ENCODE measurements around the gene ATP1A2.

Gene ATP1A2

GRCh38 chr1:160099716-160100375 is 15.7 kb upstream of the ATP1A2 start:
- CTCF ChIA-PET: interaction anchor here (0.9 to 30.0 kb wide), 21 partner anchors 9 to 278 kb away, joined by 3 to 983 read pairs (median 7); partner anchors contain the start of genes KCNJ10 and KCNJ9
- no peak for TF ChIP-seq CTCF (IDR thresholded peaks at IDR 0.05; ENCODE audit: control extremely low read depth, extremely low read depth, low read depth, missing control alignments)
- no peak for DNase-seq (ENCODE audit: extremely low spot score)
- POLR2A ChIA-PET: no interaction called here

GRCh38 chr1:160101037-160101716 is 14.4 kb upstream of the ATP1A2 start:
- peak; percentile 95 for TF ChIP-seq CTCF (IDR thresholded peaks at IDR 0.05; ENCODE audit: control extremely low read depth, extremely low read depth, low read depth, missing control alignments)
- POLR2A ChIA-PET: no interaction called here
- CTCF ChIA-PET: interaction anchor here (0.7 to 7.1 kb wide), 50 partner anchors 8 to 574 kb away, joined by 3 to 125 read pairs (median 4); partner anchors contain the start of genes ATP1A2, CASQ1, DCAF8 and KCNJ9
- peak; percentile 86 for DNase-seq (ENCODE audit: extremely low spot score)

GRCh38 chr1:160101717-160102522 is 13.6 kb upstream of the ATP1A2 start:
- ChIA-PET POLR2A (no interaction called here), CTCF (interaction anchor here (0.7 to 7.1 kb wide), 40 partner anchors 7 to 573 kb away, joined by 3 to 125 read pairs (median 4); partner anchors contain the start of genes CASQ1, DCAF8, KCNJ9 and NHLH1)
- no peak for TF ChIP-seq CTCF (IDR thresholded peaks at IDR 0.05; ENCODE audit: control extremely low read depth, extremely low read depth, low read depth, missing control alignments)
- no peak for DNase-seq (ENCODE audit: extremely low spot score)

- POLR2A ChIA-PET: no interaction called here
- DNase-seq (ENCODE audit: extremely low spot score): no peak
- no peak for TF ChIP-seq CTCF (IDR thresholded peaks at IDR 0.05; ENCODE audit: control extremely low read depth, extremely low read depth, low read depth, missing control alignments)
- CTCF ChIA-PET: interaction anchor here (0.8 to 7.1 kb wide), 11 partner anchors 14 to 274 kb away, joined by 3 to 125 read pairs (median 5); partner anchors contain the start of gene ATP1A4
These were observed 11.7 kb upstream of the ATP1A2 start for GRCh38 chr1:160103658-160104408.

- DNase-seq (ENCODE audit: extremely low spot score): no peak
- CTCF ChIA-PET: interaction anchor here (0.7 to 7.1 kb wide), 11 partner anchors 9 to 502 kb away, joined by 3 to 125 read pairs (median 5); partner anchors contain the start of gene ATP1A4
- POLR2A ChIA-PET: no interaction called here
- TF ChIP-seq CTCF (IDR thresholded peaks at IDR 0.05; ENCODE audit: control extremely low read depth, extremely low read depth, low read depth, missing control alignments): no peak
These were observed 11.1 kb upstream of the ATP1A2 start for GRCh38 chr1:160104486-160104885.

Data from GM10248 (cell line).